B cell (primary cell): ENCODE measurements around the gene MOB2. TPM values are rescaled to one million over a fixed set of nuclear protein-coding genes. Genes with fewer than 3 reads are reported as not detected.

Experiments
- ATAC-seq: fragments of 200-7000 bp; cut with Tn5 transposase; one replicate; pipeline ENCODE4 v1.10.0; 2021; ENCODE audit warnings: low read depth, mild to moderate bottlenecking, moderate number of reproducible peaks, moderate library complexity
- CTCF ChIA-PET: fragments of 350-600 bp; sonication (Branson Sonifier 250); formaldehyde crosslinking; loops from one replicate; lab custom pipeline; 2021; ENCODE audit warnings: antibody characterized with exemption, inconsistent platforms; lab: Charles Lee
- POLR2A ChIA-PET: fragments of 350-600 bp; sonication (Branson Sonifier 250); formaldehyde crosslinking; loops from one replicate; lab custom pipeline; 2021; ENCODE audit warnings: antibody characterized with exemption; lab: Charles Lee
- DNase-seq: peaks from one replicate; pipeline ENCODE4 v3.0.0; 2013
- H2AFZ ChIP-seq: 2 replicates; pipeline ENCODE4 v1.6.1; 2012; ENCODE audit warnings: mild to moderate bottlenecking, low read depth, low read length; ENCODE audit not compliant: insufficient read depth, poor library complexity, severe bottlenecking
- H3K27ac ChIP-seq, 2 donors: 1 replicate in 1 of 2; 2 replicates in 1 of 2; pipeline ENCODE4 v1.5.1; 2012 to 2013; ENCODE audit warnings: low read length in 2 of 2, mild to moderate bottlenecking in 2 of 2, moderate library complexity in 1 of 2
- H3K27me3 ChIP-seq, 4 experiments: fragments of 200-600 bp in 1 of 4; sonication (generic) in 1 of 4; replicated peaks in 1 of 4; 1 replicate in 2 of 4; 2 replicates in 2 of 4; pipeline versions ENCODE4 v1.6.1 to v1.7.0; 2013 to 2016; ENCODE audit warnings: low read length in 3 of 4, mild to moderate bottlenecking in 2 of 4, mixed read lengths in 1 of 4, moderate library complexity in 1 of 4; ENCODE audit not compliant: insufficient read depth in 4 of 4, control insufficient read depth in 3 of 4; ENCODE audit errors: control extremely low read depth in 1 of 4
- H3K36me3 ChIP-seq, 2 experiments: replicated peaks in 1 of 2; 1 replicate in 1 of 2; 2 replicates in 1 of 2; pipeline versions ENCODE4 v1.6.1 to v1.7.1; 2013; ENCODE audit warnings: low read length in 1 of 2; ENCODE audit not compliant: insufficient read depth in 2 of 2, control insufficient read depth in 1 of 2; ENCODE audit errors: control extremely low read depth in 1 of 2, extremely low read depth in 1 of 2
- H3K4me1 ChIP-seq, 2 donors: fragments of 200-600 bp in 1 of 2; sonication (generic) in 1 of 2; 1 replicate in 1 of 2; 2 replicates in 1 of 2; pipeline versions ENCODE4 v1.5.1 to v1.6.1; 2013 to 2017; ENCODE audit warnings: low read length in 2 of 2; ENCODE audit not compliant: control insufficient read depth in 2 of 2, insufficient read depth in 2 of 2
- H3K4me2 ChIP-seq: replicated peaks from 2 replicates; pipeline ENCODE3; 2012; ENCODE audit warnings: mild to moderate bottlenecking, low read depth, low read length; ENCODE audit not compliant: poor library complexity, severe bottlenecking
- H3K4me3 ChIP-seq, 5 experiments: fragments of 200-600 bp in 1 of 5; sonication (generic) in 1 of 5; 1 replicate in 3 of 5; 2 replicates in 2 of 5; pipeline versions ENCODE4 v1.5.1 to v1.7.0; 2011 to 2016; ENCODE audit warnings: low read length in 4 of 5, mild to moderate bottlenecking in 4 of 5, low read depth in 2 of 5, control low read depth in 1 of 5, moderate library complexity in 1 of 5; ENCODE audit not compliant: insufficient read depth in 1 of 5; ENCODE audit errors: control extremely low read depth in 1 of 5, extremely low read depth in 1 of 5
- H3K79me2 ChIP-seq: fragments of 200-600 bp; sonication (generic); one replicate; pipeline ENCODE4 v1.6.0; 2016; ENCODE audit warnings: low read length; ENCODE audit not compliant: control insufficient read depth, insufficient read depth
- H3K9ac ChIP-seq: fragments of 200-600 bp; sonication (generic); 2 replicates; pipeline ENCODE4 v1.6.1; 2017; ENCODE audit warnings: mild to moderate bottlenecking, low read length, moderate library complexity
- H3K9me3 ChIP-seq, 3 donors: one replicate each; pipeline versions ENCODE4 v1.6.1 to v1.7.1; 2013; ENCODE audit warnings: low read length in 2 of 3; ENCODE audit not compliant: control insufficient read depth in 2 of 3, insufficient read depth in 1 of 3; ENCODE audit errors: control extremely low read depth in 1 of 3
- H4K20me1 ChIP-seq: 2 replicates; pipeline ENCODE4 v1.6.0; 2012; ENCODE audit warnings: mild to moderate bottlenecking, low read length; ENCODE audit not compliant: insufficient read depth, control insufficient read depth, poor library complexity, severe bottlenecking
- H3K27ac Mint-ChIP-seq: one replicate; pipeline ENCODE4 v1.8.0; 2021; ENCODE audit warnings: mixed read lengths
- H3K27me3 Mint-ChIP-seq: one replicate; pipeline ENCODE4 v1.8.0; 2021; ENCODE audit warnings: mixed read lengths
- H3K4me1 Mint-ChIP-seq: one replicate; pipeline ENCODE4 v1.8.0; 2021; ENCODE audit warnings: mixed read lengths
- H3K4me3 Mint-ChIP-seq: one replicate; pipeline ENCODE4 v1.8.0; 2021; ENCODE audit warnings: mixed read lengths
- H3K9me3 Mint-ChIP-seq: one replicate; pipeline ENCODE4 v1.8.0; 2022; ENCODE audit warnings: mixed read lengths; ENCODE audit not compliant: insufficient read depth
- EZH2 ChIP-seq: IDR thresholded peaks from 2 replicates; pipeline ENCODE4 v1.6.1; 2012; ENCODE audit warnings: borderline replicate concordance, low read depth, mild to moderate bottlenecking, moderate library complexity, low read length; ENCODE audit not compliant: insufficient read depth, poor library complexity, severe bottlenecking
- WGBS: methylation state at CpG from one replicate; pipeline ENCODE4 v1.1.5; 2013; ENCODE audit warnings: missing lambda C conversion rate; ENCODE audit not compliant: insufficient coverage; 5-methylcytosine and 5-hydroxymethylcytosine counted together
- intact Hi-C: fragments of 100-400 bp; cut with micrococcal nuclease; formaldehyde crosslinking; loops from one replicate; pipeline ENCODE4 v1.10.0; 2022
- polyA plus RNA-seq: library from polyadenylated mRNA; depleted of rRNA; stranded (reverse); fragments of >200 nt; gene quantifications from 2 replicates; pipeline ENCODE4 v1.2.3, GENCODE V29; 2012
- total RNA-seq, 2 donors: library from RNA; stranded (reverse); fragments of 120-200 nt in 1 of 2; gene quantifications; 1 replicate in 1 of 2; 2 replicates in 1 of 2; pipeline versions ENCODE4 v1.2.3 to v1.2.4, GENCODE V29; 2013 to 2022
- TF ChIP-seq, protein P1 (sequence below): fragments of 200-600 bp; IDR thresholded peaks from one replicate; pipeline ENCODE4 v1.8.0; 2022; ENCODE audit warnings: antibody characterized with exemption, mild to moderate bottlenecking

MOB2 gene
- total and polyA plus RNA-seq, 2 donors (not counting 1 experiment from before 2014, with no cell fraction given), result 55.7 to 57.6 TPM

DNA sequence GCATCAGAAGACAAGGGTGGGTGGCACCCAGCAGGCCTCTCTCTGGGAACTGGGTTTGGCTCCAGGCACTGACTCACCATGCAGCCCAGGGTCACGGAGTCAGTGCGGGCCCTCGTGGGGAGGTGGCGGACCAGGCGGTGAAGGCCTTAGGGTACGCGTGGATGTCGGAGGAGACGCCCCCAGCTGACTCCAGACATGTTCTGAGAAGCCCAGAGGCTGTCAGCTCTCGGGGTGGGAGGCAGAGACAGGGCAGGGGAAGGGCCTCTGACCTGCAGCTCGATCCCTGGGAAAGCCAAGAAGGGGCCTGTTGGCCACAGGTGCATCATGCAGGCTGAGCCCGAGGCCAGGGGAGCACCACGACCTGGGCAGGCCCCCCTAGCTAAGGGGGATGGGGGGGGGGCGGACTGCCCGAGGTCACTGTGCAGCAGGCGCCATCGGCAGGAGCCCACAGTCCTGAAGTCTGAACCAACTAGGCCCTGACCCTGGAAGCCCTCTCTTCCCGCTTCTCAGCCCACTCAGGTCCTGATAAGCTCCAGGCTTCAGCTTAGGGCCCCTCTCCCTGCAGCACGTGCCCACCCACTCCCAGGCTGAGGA is 18.0 kb downstream of the MOB2 start:
- intact Hi-C loops, result no loop called here
- H3K9me3 ChIP-seq, result peaks cover 0 to 13% (median 0%) of the 10 kb centered on the region in 3 donors
- no peak overlapping the region for H2AFZ ChIP-seq
- no peak for DNase-seq
- Mint-ChIP-seq H3K9me3 (no peaks in the 10 kb centered on the region), H3K27me3 (no peaks in the 10 kb centered on the region), H3K27ac (no peak overlapping the region), H3K4me3 (no peak overlapping the region), H3K4me1 (no peaks in the 10 kb centered on the region)
- H4K20me1 ChIP-seq, result no peaks in the 10 kb centered on the region
- peaks cover 0 to 24% of the 10 kb centered on the region in 2 experiments for H3K36me3 ChIP-seq
- H3K4me2 ChIP-seq, result no peak overlapping the region
- TF ChIP-seq, protein P1, sequence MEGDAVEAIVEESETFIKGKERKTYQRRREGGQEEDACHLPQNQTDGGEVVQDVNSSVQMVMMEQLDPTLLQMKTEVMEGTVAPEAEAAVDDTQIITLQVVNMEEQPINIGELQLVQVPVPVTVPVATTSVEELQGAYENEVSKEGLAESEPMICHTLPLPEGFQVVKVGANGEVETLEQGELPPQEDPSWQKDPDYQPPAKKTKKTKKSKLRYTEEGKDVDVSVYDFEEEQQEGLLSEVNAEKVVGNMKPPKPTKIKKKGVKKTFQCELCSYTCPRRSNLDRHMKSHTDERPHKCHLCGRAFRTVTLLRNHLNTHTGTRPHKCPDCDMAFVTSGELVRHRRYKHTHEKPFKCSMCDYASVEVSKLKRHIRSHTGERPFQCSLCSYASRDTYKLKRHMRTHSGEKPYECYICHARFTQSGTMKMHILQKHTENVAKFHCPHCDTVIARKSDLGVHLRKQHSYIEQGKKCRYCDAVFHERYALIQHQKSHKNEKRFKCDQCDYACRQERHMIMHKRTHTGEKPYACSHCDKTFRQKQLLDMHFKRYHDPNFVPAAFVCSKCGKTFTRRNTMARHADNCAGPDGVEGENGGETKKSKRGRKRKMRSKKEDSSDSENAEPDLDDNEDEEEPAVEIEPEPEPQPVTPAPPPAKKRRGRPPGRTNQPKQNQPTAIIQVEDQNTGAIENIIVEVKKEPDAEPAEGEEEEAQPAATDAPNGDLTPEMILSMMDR, result no peak
- no peak for TF ChIP-seq EZH2
- no peaks in the 10 kb centered on the region for H3K79me2 ChIP-seq
- ChIA-PET CTCF (no interaction called here), POLR2A (interaction anchor here (0.6 kb wide), 1 partner anchor 39 kb away, joined by 8 read pairs; no protein-coding TSS in a partner anchor)
- H3K27me3 ChIP-seq, result no peaks in the 10 kb centered on the region
- no peak overlapping the region for H3K4me3 ChIP-seq
- no peak overlapping the region for H3K9ac ChIP-seq
- no peaks in the 10 kb centered on the region for H3K4me1 ChIP-seq
- H3K27ac ChIP-seq, result no peak overlapping the region
- no peak for ATAC-seq
- WGBS, result 95% methylated on average over 19 of the region's 19 CpGs

DNA sequence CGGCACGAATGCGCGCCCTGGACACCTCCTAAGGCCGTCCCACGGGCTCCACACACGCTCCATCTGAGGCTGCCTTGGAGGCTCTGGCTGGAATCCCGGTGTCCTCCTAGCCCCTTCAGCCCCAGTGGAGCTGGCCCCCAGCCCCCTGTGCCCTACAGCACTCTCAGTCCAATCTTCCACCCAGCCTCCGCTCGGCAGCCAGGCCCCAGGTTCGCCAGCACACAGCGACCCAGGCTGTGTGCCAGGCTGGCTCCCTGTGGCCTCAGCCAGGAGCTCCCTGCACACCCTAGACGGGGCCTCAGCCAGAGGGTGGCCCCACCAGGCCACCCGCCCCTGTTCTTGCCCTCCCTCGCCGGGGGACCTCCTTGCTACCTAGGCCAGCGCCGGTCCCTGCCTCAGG is 18.6 kb downstream of the MOB2 start:
- no peak for DNase-seq

More for the DNA sequence above, 18.6 kb downstream of the MOB2 start:
- ATAC-seq, result no peak
- 91% methylated on average over 18 of the region's 18 CpGs for WGBS
- Histone ChIP-seq H3K4me2 (no peak overlapping the region), H3K36me3 (peaks cover 0 to 22% of the 10 kb centered on the region in 2 experiments), H3K4me3 (no peak overlapping the region), H4K20me1 (no peaks in the 10 kb centered on the region), H3K79me2 (no peaks in the 10 kb centered on the region), H3K4me1 (no peaks in the 10 kb centered on the region), H3K9ac (no peak overlapping the region), H3K9me3 (peaks cover 0 to 13% (median 0%) of the 10 kb centered on the region in 3 donors), H3K27ac (no peak overlapping the region), H2AFZ (no peak overlapping the region), H3K27me3 (no peaks in the 10 kb centered on the region)
- CTCF ChIA-PET, result no interaction called here
- Mint-ChIP-seq H3K27me3 (no peaks in the 10 kb centered on the region), H3K27ac (no peak overlapping the region), H3K9me3 (no peaks in the 10 kb centered on the region), H3K4me1 (no peaks in the 10 kb centered on the region), H3K4me3 (no peak overlapping the region)
- POLR2A ChIA-PET, result interaction anchor here (0.6 kb wide), 1 partner anchor 40 kb away, joined by 8 read pairs; no protein-coding TSS in a partner anchor
- intact Hi-C loops, result no loop called here
- TF ChIP-seq EZH2, result no peak
- TF ChIP-seq, protein P1, result no peak
